Left hindlimb (tissue), 1 donor: ENCODE results near the gene EGFL7.
"Not testable (repeated sequence)": the region's sequence is repeated elsewhere in the genome, so short reads cannot be mapped to it uniquely, and the experiment has no call there.

Experiments used
- DNase-seq: peaks from one replicate; pipeline ENCODE4 v3.0.0-alpha.2; 2018

Gene EGFL7

DNA sequence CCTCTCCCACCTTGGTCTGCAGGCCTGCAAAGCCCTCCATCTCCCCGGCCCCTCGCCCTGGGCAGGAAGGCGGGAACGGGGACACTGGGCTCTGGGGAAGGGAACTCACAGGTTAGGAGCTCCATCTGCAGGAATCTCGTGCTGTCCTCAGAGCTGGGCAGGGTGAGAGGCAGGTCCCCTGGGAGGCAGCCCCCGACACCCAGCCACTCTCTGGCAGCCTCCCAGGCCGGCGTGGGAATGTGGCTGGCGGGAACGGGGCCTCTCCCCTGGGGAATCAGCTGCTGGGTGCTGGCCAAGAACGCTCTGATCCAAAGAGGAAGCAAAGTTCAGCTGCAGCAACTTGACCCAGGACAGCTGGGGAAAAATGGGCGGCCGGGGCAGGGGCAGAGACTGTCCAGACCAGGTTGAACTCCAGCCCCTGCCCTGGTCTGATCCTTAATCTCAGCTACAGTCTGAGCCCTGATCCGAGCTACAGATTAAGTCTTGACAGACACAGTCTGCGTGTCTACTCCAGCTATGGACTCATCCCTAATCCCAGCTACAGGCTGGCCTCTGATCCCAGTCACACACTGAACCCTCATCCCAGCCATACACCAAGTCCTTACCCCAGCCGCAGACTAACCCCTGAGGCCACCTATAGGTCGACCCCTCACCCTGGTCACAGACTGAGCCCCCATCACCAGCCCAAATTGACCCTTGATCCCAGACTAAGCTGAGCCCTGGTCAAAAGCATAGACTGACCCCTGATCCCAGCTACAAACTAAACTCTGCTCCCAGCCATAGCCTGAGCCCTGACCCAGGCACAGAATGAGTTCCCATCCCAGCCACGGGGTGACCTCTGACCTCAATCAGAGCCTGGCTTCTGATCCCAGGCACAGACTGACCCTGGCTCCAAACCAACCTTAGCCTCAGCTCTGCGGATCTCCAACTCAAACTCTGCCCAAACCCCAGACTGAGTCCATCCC, 37.3 kb upstream of the EGFL7 start:
- DNase-seq: peak; percentile 75

GRCh38 chr9:136626066-136626725, 36.5 kb upstream of the EGFL7 start:
- DNase-seq: peak; percentile 32

- no peak for DNase-seq
Measured at GRCh38 chr9:136626740-136627642, 35.7 kb upstream of the EGFL7 start.

GRCh38 chr9:136627703-136628102, 35.0 kb upstream of the EGFL7 start:
- no peak for DNase-seq

DNA sequence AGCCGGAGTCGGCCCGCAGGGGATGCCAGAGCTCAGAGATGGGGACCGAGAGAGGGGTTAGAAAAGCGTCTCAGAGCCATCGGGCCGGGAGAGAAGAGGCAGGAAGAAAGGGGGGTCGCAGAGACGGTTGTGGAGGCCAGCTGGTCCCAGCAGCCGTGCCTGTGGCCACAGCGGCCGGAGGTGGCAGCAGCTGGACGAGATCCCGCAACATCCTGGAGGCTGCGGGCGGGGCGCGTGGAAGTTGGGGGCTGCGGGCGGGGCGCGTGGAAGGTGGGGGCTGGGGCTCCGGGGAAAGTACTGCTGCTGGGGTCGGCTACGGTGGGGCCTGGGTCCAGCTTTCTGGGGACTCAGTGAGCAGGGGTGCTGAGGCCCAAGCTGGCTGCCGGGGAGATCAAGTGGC, 34.4 kb upstream of the EGFL7 start:
- peak; percentile 23 for DNase-seq

- no peak for DNase-seq
Measured at GRCh38 chr9:136629001-136629878, 33.5 kb upstream of the EGFL7 start.

GRCh38 chr9:136629879-136630661, 32.6 kb upstream of the EGFL7 start:
- peak; percentile 74 for DNase-seq

DNA sequence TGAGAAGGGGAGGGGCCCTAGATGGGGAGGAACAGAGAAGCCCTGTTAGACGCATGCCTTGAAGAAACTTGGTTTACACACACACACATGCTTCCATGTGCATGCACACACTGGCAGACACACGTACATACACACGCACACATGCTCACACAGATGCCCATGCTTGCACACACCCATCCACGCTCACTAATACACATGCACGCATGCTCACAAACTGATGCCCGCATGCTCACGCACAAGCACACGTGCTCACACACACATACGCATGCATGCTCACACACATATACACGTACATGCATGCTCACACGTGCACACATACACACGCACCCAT, 32.1 kb upstream of the EGFL7 start:
- DNase-seq: no peak

- peak; percentile 82 for DNase-seq
Measured at GRCh38 chr9:136631038-136632000, 31.4 kb upstream of the EGFL7 start.

DNA sequence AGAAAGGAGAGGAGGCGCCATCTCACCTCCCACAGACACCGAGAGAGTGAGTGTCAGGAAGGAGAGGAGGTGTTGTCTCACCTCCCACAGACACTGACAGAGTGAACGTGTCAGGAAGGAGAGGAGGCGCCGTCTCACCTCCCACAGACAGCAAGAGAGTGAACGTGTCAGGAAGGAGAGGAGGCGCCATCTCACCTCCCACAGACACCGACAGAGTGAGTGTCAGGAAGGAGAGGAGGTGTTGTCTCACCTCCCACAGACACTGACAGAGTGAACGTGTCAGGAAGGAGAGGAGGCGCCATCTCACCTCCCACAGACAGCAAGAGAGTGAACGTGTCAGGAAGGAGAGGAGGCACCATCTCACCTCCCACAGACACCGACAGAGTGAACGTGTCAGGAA, 30.6 kb upstream of the EGFL7 start:
- not testable (repeated sequence) for DNase-seq

- not testable (repeated sequence) for DNase-seq
Measured at GRCh38 chr9:136632491-136633106, 30.1 kb upstream of the EGFL7 start.

GRCh38 chr9:136634904-136635303, 27.8 kb upstream of the EGFL7 start:
- DNase-seq: no peak

DNA sequence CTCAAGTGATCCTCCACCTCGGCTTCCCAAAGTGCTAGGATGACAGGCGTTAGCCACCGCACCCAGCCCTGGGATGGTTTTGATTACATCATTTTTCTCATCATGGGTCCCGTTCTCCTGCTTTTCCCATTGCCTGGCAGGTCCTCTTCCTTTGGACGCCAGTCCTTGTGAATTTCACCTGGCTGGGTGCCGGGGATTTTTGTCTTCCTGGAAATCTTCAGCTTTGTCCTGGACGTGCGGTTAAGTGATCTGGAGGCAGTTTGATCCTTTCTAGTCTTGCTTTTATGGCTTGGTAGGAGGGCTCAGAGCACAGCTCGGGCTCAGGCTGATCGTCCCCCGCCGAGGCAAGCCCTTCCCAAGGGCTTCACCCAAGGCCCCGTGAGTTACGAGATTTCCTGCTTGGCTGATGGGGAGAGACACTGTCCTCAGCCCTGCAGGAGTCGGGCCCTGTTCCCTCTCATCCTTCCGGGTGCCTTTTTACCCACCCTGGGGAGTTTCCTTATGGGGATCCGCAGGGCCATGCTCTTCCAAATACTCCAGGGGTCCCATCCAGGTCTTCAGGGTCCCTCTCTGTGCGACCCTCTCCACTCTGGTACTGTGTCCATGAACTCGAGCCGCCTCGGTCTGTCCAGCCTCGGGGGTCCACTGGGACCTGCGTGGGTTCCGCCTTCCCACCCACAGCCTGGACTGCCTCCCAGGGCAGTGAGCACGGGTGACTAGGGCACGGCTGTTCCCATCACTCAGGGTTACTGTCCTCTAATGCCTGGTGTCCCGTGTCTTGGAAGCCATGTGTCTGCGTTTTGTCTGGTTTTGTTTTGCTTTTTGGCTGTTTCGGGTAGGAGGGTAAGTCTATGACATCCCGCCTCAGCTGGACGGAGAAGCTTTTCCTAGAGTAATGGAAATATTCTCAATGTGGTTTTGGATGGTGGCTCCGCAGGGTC, 22.3 kb upstream of the EGFL7 start:
- no peak for DNase-seq

DNA sequence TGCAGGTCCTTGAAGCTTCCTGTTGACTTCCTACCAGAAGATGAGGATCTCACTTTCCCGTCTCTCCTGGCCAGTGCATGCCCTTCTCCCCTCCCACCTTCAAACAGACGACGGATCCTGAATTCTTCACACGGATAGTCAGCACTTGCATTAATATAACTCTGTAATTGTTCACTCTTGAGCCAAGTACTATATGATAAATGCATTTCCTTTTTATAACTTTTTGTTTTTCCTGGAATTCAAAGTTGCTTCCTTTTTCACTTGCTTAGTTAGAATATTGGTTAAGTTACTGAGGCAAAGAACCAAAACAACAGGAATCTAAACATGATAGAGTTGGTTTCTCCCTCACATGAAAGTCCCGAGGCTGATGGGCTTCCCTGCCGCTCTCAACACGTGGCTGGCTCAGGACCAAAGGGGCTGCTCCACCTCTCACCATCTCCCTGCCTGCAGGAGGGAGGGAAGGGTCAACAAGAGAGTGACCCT, 20.2 kb upstream of the EGFL7 start:
- DNase-seq: peak; percentile 32

GRCh38 chr9:136643596-136644342, 18.9 kb upstream of the EGFL7 start:
- DNase-seq: peak; percentile 34

DNA sequence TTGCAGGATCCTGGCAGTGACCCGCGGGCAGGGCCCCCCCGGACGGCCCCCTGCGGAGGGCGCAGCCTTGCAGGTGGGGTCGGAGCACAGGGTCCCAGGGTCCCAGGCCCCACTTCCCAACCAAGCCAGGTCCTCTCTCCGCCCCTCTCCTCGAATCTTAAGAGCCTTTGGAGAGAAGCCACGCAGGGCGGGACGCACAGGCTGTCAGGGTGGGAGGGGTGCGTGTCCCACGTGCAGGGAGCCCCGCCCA, 18.4 kb upstream of the EGFL7 start:
- peak; percentile 84 for DNase-seq

- peak; percentile 66 for DNase-seq
Measured at GRCh38 chr9:136644593-136645351, 17.9 kb upstream of the EGFL7 start.
